Measurements from ENCODE around the gene TFDP2.

- no peak for TF ChIP-seq CTCF (conservative IDR thresholded peaks at IDR 0.05)
- no peak for TF ChIP-seq EZH2 (IDR thresholded peaks at IDR 0.05; ENCODE audit: low read depth)
These were observed 32.1 kb downstream of the TFDP2 start for GRCh38 chr3:142117056-142117851.
